ENCODE measurements around the gene ABTB2.

- TF ChIP-seq, protein P1, sequence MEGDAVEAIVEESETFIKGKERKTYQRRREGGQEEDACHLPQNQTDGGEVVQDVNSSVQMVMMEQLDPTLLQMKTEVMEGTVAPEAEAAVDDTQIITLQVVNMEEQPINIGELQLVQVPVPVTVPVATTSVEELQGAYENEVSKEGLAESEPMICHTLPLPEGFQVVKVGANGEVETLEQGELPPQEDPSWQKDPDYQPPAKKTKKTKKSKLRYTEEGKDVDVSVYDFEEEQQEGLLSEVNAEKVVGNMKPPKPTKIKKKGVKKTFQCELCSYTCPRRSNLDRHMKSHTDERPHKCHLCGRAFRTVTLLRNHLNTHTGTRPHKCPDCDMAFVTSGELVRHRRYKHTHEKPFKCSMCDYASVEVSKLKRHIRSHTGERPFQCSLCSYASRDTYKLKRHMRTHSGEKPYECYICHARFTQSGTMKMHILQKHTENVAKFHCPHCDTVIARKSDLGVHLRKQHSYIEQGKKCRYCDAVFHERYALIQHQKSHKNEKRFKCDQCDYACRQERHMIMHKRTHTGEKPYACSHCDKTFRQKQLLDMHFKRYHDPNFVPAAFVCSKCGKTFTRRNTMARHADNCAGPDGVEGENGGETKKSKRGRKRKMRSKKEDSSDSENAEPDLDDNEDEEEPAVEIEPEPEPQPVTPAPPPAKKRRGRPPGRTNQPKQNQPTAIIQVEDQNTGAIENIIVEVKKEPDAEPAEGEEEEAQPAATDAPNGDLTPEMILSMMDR (IDR thresholded peaks at IDR 0.05) = no peak
- no peak for TF ChIP-seq NFE2L2 (conservative IDR thresholded peaks at IDR 0.05; ENCODE audit: low read length)
- no peak for TF ChIP-seq ZFP36 (IDR thresholded peaks at IDR 0.05; ENCODE audit: borderline replicate concordance, partially characterized antibody)
- no peak for TF ChIP-seq POLR2A (IDR thresholded peaks at IDR 0.05; ENCODE audit: low read length)
Measured at GRCh38 chr11:34296412-34296811, 61.4 kb downstream of the ABTB2 start.

Data from A549 (cell line).